Astrocyte of the spinal cord (primary cell): ENCODE data around the gene PRTG.
"Not testable (repeated sequence)": the region's sequence is repeated elsewhere in the genome, so short reads cannot be mapped to it uniquely, and the experiment has no call there.

Source experiments
- DNase-seq: peaks from one replicate; pipeline ENCODE4 v3.0.0; 2011; ENCODE audit warnings: low read depth, low spot score
- H3K4me3 ChIP-seq: 2 replicates; pipeline ENCODE4 v1.5.1; 2011; ENCODE audit warnings: low read depth, mild to moderate bottlenecking, low read length, moderate library complexity
- in situ Hi-C: cut with HindIII; loops from 2 replicates; pipeline ENCODE4 v1.10.0; 2017; ENCODE audit warnings: low sequenced_read_pairs
- TF ChIP-seq, protein P1 (sequence below): IDR thresholded peaks from 2 replicates; pipeline ENCODE4 v1.5.1; 2012; ENCODE audit warnings: low read depth, mild to moderate bottlenecking, low read length, inconsistent platforms

The PRTG gene

GRCh38 chr15:55703873-55704301, 39.1 kb downstream of the PRTG start:
- TF ChIP-seq, protein P1, sequence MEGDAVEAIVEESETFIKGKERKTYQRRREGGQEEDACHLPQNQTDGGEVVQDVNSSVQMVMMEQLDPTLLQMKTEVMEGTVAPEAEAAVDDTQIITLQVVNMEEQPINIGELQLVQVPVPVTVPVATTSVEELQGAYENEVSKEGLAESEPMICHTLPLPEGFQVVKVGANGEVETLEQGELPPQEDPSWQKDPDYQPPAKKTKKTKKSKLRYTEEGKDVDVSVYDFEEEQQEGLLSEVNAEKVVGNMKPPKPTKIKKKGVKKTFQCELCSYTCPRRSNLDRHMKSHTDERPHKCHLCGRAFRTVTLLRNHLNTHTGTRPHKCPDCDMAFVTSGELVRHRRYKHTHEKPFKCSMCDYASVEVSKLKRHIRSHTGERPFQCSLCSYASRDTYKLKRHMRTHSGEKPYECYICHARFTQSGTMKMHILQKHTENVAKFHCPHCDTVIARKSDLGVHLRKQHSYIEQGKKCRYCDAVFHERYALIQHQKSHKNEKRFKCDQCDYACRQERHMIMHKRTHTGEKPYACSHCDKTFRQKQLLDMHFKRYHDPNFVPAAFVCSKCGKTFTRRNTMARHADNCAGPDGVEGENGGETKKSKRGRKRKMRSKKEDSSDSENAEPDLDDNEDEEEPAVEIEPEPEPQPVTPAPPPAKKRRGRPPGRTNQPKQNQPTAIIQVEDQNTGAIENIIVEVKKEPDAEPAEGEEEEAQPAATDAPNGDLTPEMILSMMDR: no peak
- peak; percentile 21 for DNase-seq
- in situ Hi-C loops: no loop called here
- H3K4me3 ChIP-seq: no peak overlapping the region

DNA sequence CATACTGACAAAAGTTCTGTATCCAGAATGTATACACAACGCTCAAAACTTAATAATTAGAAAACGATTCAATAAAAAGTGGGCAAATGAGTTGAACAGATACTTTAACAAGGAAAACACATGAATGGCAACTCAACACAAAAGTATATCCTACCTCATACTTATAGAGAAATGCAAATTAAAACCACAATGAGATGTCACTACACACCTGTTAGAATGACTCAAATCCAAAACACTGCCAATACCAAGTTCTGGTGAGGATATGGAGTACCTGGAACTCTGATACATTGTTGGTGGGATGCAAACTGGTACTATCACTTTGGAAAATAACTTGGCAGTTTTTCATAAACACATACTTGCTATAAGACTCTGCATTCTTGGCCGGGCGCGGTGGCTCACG, 42.1 kb downstream of the PRTG start:
- in situ Hi-C loops: no loop called here
- TF ChIP-seq, protein P1: no peak

GRCh38 chr15:55698653-55699052, 44.3 kb downstream of the PRTG start:
- no peak for DNase-seq
- no peak overlapping the region for H3K4me3 ChIP-seq
- TF ChIP-seq, protein P1: no peak
- in situ Hi-C loops: no loop called here

More for the DNA sequence above, 42.1 kb downstream of the PRTG start:
- no peak overlapping the region for H3K4me3 ChIP-seq
- DNase-seq: no peak

GRCh38 chr15:55696221-55696620, 46.7 kb downstream of the PRTG start:
- no peak overlapping the region for H3K4me3 ChIP-seq
- TF ChIP-seq, protein P1: no peak
- DNase-seq: no peak
- in situ Hi-C loops: no loop called here

DNA sequence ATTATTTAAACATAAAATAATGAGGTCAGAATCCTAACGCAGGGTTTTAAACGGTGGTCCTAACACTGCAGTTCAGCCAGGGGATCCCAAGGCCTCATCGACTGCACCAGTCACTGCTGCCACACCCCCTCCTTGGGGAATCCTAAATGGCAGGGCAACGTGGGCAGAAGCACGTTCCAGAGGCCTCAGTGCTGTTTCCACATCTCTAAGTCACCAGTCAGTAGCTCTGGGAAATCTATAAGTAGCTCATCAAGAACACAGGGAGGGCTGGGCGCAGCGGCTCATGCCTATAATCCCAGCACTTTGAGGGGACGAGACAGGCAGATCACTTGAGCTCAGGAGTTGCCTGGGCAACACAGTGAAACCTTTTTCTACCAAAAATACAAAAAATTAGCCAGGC, 47.5 kb downstream of the PRTG start:
- in situ Hi-C loops: no loop called here
- TF ChIP-seq, protein P1: no peak
- no peak overlapping the region for H3K4me3 ChIP-seq
- no peak for DNase-seq

- peak; percentile 69 for DNase-seq
- in situ Hi-C loops: no loop called here
- TF ChIP-seq, protein P1: no peak
- H3K4me3 ChIP-seq: no peak overlapping the region
Measured at GRCh38 chr15:55694652-55695150, 48.3 kb downstream of the PRTG start.

DNA sequence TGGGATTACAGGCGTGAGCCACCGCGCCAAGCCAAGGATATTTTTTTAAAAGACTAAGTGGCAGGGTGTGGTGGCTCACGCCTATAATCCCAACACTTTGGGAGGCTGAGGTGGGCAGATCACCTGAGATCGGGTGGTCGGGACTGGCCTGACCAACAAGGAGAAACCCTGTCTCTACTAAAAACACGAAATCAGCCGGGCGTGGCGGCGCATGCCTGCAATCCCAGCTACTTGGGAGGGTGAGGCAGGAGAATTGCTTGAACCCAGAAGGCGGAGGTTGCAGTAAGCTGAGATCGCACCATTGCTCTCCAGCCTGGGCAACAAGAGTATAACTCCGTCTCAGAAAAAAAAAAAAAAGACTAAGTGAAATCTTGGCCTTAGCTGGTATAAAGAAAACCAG, 49.8 kb downstream of the PRTG start:
- H3K4me3 ChIP-seq, DNase-seq, in situ Hi-C loops: not testable (repeated sequence)
